Stimulated activated CD8-positive, alpha-beta memory T cell treated with anti-CD3 and anti-CD28 coated beads, Interleukin-12 subunit alpha, Interleukin-12 subunit beta, amount 100 ng/mL, for 24 hours (primary cell): ENCODE measurements around the gene MAP2.

Source experiments
- DNase-seq: peaks from one replicate; pipeline ENCODE4 v3.0.0-alpha.2; 2020; ENCODE audit errors: extremely low read depth

The MAP2 gene

DNA sequence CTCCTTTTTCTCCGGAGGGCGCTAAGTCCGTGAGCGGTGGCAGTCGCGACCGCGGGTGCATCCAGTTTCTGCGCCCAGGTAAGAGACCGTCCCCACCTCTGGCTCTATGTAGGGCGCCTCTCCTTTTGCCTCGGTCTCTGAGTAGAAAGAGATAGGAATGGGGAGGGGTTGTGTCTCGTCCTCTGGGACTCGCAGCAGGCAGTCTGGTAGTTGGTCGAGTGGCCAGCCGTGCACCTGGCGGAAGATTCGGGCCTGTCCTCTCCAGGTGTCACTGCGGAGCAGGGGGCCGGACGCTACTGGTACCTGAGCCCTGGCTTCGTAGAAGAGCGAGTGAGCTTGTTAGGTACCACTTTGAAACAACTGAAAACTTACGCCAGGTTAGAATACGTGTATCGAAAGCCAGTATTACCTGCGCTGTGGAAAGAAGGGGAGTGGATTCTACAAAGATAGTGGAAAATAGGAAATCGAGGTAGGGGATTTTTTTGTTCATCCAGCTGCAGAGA is 403 bp downstream of the MAP2 start:
- no peak for DNase-seq

GRCh38 chr2:209424781-209425470 is 1.1 kb downstream of the MAP2 start:
- DNase-seq, result no peak

DNA sequence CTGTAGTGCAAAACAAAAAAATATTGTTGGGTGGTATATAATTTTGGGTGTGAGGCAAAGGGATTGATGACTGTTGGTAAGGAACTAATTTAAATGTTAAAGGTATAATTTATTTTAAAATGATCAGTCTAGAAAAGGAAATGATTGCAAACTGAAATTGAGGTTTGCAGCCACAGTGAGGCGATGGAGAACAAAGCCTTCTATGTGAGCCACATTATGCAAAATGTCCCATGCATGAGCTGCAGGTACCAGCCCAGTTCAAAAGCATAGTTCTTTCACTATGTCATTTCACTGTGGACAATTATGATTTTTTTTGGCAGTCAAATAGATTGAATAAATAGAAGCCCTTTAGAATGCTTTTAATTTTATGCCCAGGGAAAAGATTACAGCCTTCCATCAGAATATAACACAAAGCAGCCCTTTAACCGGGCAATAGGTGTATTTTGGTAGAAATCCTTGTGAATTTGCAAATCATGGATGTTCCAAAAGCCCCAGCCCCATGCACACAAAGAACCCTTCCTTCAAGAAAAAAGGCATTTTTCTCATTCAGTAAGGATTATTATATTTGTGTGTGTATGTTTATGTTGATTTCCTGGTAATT is 1.7 kb downstream of the MAP2 start:
- DNase-seq, result no peak

GRCh38 chr2:209426432-209426831 is 2.6 kb downstream of the MAP2 start:
- no peak for DNase-seq

DNA sequence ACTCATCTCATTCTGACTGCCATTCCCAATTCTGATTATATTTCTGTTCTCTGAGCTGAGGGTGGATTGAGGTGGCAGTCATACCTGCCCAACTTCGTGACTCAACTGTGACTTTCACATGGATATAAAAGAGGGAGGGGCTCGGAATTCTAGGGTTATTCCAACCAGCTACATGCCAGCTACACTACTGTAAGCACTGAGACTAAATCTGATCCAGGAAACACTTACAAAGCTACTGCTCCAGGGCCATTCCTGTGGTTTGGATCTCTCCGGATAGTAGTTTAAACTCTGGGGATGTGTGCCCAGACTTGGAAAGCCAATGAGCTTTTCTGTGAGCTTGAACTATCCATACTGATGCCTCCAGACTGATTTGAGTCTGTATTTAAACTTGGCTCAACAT is 7.9 kb downstream of the MAP2 start:
- no peak for DNase-seq

- no peak for DNase-seq
These were observed 17.7 kb downstream of the MAP2 start for GRCh38 chr2:209441541-209441940.

GRCh38 chr2:209442939-209443338 is 19.1 kb downstream of the MAP2 start:
- DNase-seq, result no peak

DNA sequence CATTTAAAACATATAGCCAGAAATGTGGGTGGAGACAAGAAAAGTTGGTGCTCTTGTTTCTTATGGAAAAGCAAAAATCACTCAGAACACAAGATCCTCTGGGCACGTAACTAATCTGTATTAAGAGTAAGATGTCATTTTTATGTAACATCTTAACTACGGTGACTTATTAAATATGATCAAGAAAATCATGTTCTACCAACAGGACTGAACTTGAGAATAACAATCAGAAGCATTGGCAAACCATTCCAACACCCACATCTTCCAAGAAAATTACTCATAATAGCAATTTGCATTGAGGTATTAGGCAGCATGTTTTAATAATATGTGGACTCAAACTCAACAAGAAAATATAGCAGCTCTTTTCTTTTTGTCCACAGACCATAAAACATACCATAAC is 21.6 kb downstream of the MAP2 start:
- no peak for DNase-seq

- DNase-seq, result no peak
These were observed 27.5 kb downstream of the MAP2 start for GRCh38 chr2:209451209-209451834.

GRCh38 chr2:209456489-209456888 is 32.6 kb downstream of the MAP2 start:
- no peak for DNase-seq

DNA sequence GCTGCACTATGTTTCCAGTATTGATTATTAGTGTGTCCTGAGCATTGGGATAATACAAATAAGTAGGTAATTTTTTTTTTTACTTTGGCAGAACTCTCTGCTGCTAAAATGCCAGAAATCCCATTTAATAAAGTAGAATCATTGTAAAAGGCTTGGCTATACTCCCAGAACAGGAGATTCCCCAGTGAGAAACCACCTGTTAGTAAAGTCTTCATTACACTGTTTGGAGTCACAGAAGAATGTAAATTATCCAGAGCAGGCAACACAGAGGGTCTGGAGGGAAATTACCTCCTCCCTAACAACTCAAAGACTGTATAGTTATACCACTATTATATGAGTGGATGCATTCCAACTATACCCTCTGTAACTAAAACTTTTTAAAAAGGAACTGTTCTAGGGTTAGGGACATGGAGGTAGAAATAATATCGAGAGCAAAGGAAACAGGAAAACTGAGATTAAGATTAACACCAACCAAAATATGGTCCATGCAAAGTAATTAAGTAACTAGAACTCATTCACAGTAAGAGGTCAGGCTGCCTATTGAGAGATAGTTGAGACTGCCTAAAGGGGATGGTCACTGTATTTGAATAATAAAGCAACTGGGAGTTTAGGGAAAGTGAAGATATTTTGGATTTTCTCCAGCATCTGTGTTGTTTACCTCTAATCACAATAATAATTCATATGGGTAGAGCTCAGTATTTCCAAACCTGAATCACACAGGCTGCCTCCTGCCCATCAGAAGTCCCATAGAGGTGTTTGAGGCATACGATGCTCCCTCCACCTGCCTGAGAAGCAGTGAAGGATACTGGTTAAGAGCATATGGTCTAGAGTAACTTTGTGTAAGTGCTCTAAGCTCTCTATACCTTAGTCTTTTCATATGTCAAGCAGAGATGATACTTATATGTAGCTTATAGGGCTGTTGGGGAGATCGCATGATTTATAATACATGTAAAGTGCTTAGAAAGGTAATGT is 34.4 kb downstream of the MAP2 start:
- no peak for DNase-seq

- no peak for DNase-seq
These were observed 35.5 kb downstream of the MAP2 start for GRCh38 chr2:209459359-209459758.

DNA sequence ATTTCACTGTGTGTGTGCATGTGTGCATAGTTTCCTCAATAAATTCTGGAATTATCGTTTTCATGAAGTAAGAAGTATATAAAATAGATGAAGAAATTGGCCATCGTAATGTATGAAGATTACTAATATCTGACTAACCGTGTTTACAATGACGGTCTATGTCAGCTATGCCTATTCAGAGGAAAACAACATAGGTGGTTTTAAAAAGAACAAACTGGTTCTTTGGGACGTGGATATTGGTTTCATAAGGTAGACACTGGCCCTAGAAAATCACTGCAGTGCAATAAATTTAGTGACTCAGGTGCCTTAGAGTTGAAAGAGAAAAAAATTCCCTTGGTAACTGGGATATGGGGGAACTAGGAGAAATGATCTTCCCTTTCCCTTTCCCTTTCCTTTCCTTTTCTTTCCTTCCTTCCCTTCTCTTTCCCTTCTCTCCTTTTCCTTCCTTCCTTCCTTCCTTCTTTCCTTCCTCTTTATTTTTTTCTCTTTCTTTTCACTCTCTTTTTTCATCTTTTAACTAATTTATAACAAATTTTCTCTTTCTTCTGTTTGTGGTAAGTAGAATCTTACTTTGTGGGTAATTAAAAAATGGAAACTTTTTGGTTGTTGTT is 36.4 kb downstream of the MAP2 start:
- DNase-seq, result no peak

GRCh38 chr2:209463226-209463625 is 39.4 kb downstream of the MAP2 start:
- DNase-seq, result no peak

DNA sequence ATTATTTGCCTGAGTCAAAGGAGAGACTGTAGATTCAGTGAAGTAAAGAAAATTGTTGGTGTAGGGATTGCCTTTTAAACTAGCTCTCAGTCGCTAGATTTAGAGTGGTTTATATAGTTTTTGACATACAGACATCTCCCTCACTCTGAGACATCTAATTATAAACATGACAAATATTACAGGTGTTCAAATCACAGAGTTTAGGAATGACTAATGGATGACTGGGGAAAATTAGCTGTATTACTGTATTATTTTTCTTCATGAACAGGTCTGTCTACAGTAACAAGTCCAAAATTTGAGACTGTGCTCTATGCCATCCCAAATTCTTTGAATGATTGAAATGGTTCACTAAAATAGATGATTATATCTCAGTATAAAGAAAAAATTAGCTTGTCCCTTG is 40.0 kb downstream of the MAP2 start:
- no peak for DNase-seq

GRCh38 chr2:209468846-209469245 is 45.0 kb downstream of the MAP2 start:
- DNase-seq, result no peak

DNA sequence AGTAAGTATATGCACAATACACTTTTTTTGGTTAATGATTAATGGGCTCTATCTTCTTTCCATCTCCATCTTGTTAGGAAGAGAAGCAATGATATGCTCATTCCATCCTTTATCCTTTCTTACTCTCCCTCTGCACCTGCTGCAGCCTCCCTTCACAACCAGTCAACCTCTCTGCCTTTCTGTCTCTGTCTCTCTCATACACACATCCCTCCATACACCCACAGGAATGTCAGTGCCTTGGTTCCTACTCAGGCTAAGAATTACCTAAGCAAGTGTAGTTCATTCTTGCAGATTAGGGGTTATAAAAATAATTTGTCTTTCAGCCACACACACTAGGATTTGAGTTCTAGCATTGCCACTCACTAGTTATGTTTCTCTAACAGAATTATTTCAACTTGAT is 45.6 kb downstream of the MAP2 start:
- DNase-seq, result no peak

DNA sequence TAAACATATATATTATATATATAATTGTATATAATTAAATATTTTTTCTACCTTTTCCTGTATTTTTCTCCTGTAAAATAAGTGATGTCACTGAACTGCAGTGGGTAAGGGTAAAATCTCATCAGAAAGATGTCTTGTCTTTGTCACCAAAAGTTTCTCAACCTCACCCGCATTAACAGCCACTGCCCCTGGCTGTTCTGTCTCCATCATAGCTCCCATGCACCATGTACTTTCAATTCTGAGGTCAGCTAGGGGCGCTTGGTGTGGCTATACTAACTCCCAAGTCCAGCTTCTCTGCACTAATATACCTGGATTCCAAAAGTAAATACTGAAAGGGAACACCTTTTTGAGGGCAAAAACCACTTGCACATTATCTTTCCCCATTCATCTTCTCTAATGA is 46.6 kb downstream of the MAP2 start:
- DNase-seq, result no peak

DNA sequence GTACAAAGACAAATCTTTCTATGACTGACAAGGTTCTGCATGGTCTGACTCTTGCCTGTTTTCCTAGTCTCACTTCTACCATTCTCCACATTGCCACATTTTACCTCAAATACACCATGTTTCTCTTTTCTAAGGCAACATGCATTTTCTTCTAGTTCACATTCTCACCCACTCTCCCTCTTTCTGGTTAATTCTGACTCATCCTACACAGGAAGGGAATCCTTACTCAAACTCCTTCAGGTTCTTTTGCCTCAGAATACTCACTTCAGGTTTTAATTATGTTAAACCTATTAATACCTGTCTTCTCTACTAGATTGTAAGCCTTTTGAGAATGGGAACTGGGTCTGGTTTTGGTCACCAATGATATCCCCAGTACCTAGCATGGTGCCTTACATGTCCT is 47.2 kb downstream of the MAP2 start:
- no peak for DNase-seq

GRCh38 chr2:209472112-209472832 is 48.4 kb downstream of the MAP2 start:
- no peak for DNase-seq

DNA sequence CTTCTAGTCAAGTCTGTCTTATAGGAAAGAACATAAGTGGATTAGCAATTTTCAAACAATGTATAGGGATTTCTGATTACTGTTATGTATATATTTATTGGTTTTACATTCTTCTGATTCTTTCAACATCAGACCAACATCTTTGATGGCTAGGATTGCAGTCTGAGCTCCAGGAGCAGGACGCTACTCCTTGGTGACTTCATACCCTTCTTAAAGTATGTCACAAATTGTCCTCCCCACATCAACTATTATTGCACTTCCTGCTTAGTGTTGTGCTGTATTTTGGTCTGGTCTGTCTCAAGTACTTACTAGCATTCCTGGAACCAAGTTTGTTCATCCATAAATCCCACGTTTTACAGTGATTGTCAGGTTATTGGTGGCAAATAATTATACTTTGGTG is 49.0 kb downstream of the MAP2 start:
- no peak for DNase-seq
